T-cell (primary cell): ENCODE results near the gene ZNF470. TPM values are rescaled to one million over a fixed set of nuclear protein-coding genes. Genes with fewer than 3 reads are reported as not detected.

Experiments
- ATAC-seq, 4 experiments: fragments of 200-7000 bp in 3 of 4; fragments of 150-1000 bp in 1 of 4; cut with Tn5 transposase; replicated peaks in 1 of 4; 1 replicate in 3 of 4; 2 replicates in 1 of 4; pipeline ENCODE4 v1.10.0; 2021; ENCODE audit warnings: moderate library complexity in 3 of 4, mild to moderate bottlenecking in 2 of 4, moderate number of reproducible peaks in 1 of 4
- CTCF ChIA-PET, 2 donors: fragments of 300-600 bp; sonication (Branson Sonifier 250); formaldehyde crosslinking; loops; one replicate each; lab custom pipeline; 2022; ENCODE audit warnings: antibody characterized with exemption in 2 of 2; lab: Charles Lee
- POLR2A ChIA-PET, 2 donors: fragments of 300-600 bp; sonication (Branson Sonifier 250); formaldehyde crosslinking; loops; one replicate each; lab custom pipeline; 2022; ENCODE audit warnings: antibody characterized with exemption in 2 of 2; lab: Charles Lee
- DNase-seq, 35 experiments: peaks; one replicate each; pipeline versions ENCODE4 v3.0.0 to v3.0.0-alpha.2; 2013 to 2023
- H3K27ac ChIP-seq: one replicate; pipeline ENCODE4 v1.5.1; 2013; ENCODE audit warnings: low read length
- H3K27me3 ChIP-seq, 2 experiments: replicated peaks in 1 of 2; 1 replicate in 1 of 2; 2 replicates in 1 of 2; pipeline versions ENCODE4 v1.6.1 to v1.7.0; 2013; ENCODE audit warnings: low read length in 1 of 2, mixed read lengths in 1 of 2; ENCODE audit not compliant: control insufficient read depth in 2 of 2, insufficient read depth in 2 of 2; ENCODE audit errors: extremely low read depth in 1 of 2
- H3K36me3 ChIP-seq, 2 donors: 1 replicate in 1 of 2; 2 replicates in 1 of 2; pipeline versions ENCODE4 v1.6.1 to v1.7.0; 2013; ENCODE audit warnings: low read length in 1 of 2; ENCODE audit not compliant: control insufficient read depth in 2 of 2, insufficient read depth in 1 of 2; ENCODE audit errors: extremely low read depth in 1 of 2
- H3K4me1 ChIP-seq, 2 experiments: 1 replicate in 1 of 2; 2 replicates in 1 of 2; pipeline versions ENCODE4 v1.6.1 to v1.7.0; 2013; ENCODE audit warnings: low read length in 2 of 2, mixed read lengths in 1 of 2; ENCODE audit not compliant: insufficient read depth in 2 of 2, control insufficient read depth in 1 of 2; ENCODE audit errors: extremely low read depth in 1 of 2
- H3K4me3 ChIP-seq, 2 donors: 1 replicate in 1 of 2; 2 replicates in 1 of 2; pipeline versions ENCODE4 v1.5.1 to v1.7.0; 2013; ENCODE audit warnings: mild to moderate bottlenecking in 2 of 2, low read length in 1 of 2, moderate library complexity in 1 of 2; ENCODE audit not compliant: control insufficient read depth in 1 of 2; ENCODE audit errors: extremely low read depth in 1 of 2
- H3K9me3 ChIP-seq: 2 replicates; pipeline ENCODE4 v1.7.0; 2013
- H3K27ac Mint-ChIP-seq, 2 donors: one replicate each; pipeline ENCODE4 v1.8.0; 2020 to 2021; ENCODE audit warnings: mild to moderate bottlenecking in 2 of 2, mixed read lengths in 2 of 2
- H3K27me3 Mint-ChIP-seq, 2 donors: one replicate each; pipeline ENCODE4 v1.8.0; 2021 to 2022; ENCODE audit warnings: mixed read lengths in 2 of 2
- H3K36me3 Mint-ChIP-seq: one replicate; pipeline ENCODE4 v1.8.0; 2021; ENCODE audit warnings: mixed read lengths
- H3K4me1 Mint-ChIP-seq, 3 donors: one replicate each; pipeline ENCODE4 v1.8.0; 2020 to 2022; ENCODE audit warnings: mixed read lengths in 3 of 3, mild to moderate bottlenecking in 1 of 3
- H3K4me3 Mint-ChIP-seq, 3 donors: one replicate each; pipeline ENCODE4 v1.8.0; 2020 to 2022; ENCODE audit warnings: mild to moderate bottlenecking in 3 of 3, mixed read lengths in 3 of 3, moderate library complexity in 3 of 3
- H3K9me3 Mint-ChIP-seq, 3 donors: one replicate each; pipeline ENCODE4 v1.8.0; 2020 to 2022; ENCODE audit warnings: mixed read lengths in 3 of 3
- WGBS: methylation state at CpG from one replicate; pipeline ENCODE4 v1.1.5; 2013; ENCODE audit warnings: missing lambda C conversion rate; ENCODE audit not compliant: insufficient coverage; 5-methylcytosine and 5-hydroxymethylcytosine counted together
- total RNA-seq, 35 experiments: library from RNA in 6 of 35; stranded (reverse) in 6 of 35; fragments of 120-200 nt in 1 of 35; gene quantifications; one replicate each; pipeline versions ENCODE4 v1.2.1 to v1.2.4 and lab custom pipeline; 2013 to 2026

Gene ZNF470
- total RNA-seq, 5 donors from 2014 or later (not counting 1 experiment from before 2014, with no cell fraction given) = 1.5 to 7.2 (median 5.8) TPM

- H3K4me3 Mint-ChIP-seq = no peak overlapping the region
- peaks cover 13 to 69% (median 48%) of the 10 kb centered on the region in 3 donors for H3K9me3 Mint-ChIP-seq
- peaks cover 0 to 9% of the 10 kb centered on the region in 2 experiments for H3K4me1 ChIP-seq
- H3K36me3 Mint-ChIP-seq = peaks cover 78% of the 10 kb centered on the region
- ATAC-seq (no peak), DNase-seq (no peak)
- H3K4me1 Mint-ChIP-seq = peaks cover 0 to 18% (median 9%) of the 10 kb centered on the region in 3 donors
- H3K27ac ChIP-seq = no peak overlapping the region
- POLR2A ChIA-PET = no interaction called here
- CTCF ChIA-PET = no interaction called here
- no peaks in the 10 kb centered on the region for H3K27me3 Mint-ChIP-seq
- H3K27me3 ChIP-seq = peaks cover 0 to 10% of the 10 kb centered on the region in 2 experiments
- H3K27ac Mint-ChIP-seq = no peak overlapping the region
- peaks cover 11% of the 10 kb centered on the region for H3K9me3 ChIP-seq
- no CpG with 5 or more reads among the region's 2 CpGs for WGBS
- H3K4me3 ChIP-seq = no peak overlapping the region
- H3K36me3 ChIP-seq = peaks cover 4 to 6% of the 10 kb centered on the region in 2 donors
These were observed 23.5 kb upstream of the ZNF470 start for GRCh38 chr19:56543776-56544175.

GRCh38 chr19:56547535-56547934 lies 19.7 kb upstream of the ZNF470 start:
- H3K9me3 ChIP-seq = peaks cover 16% of the 10 kb centered on the region
- H3K27ac ChIP-seq = no peak overlapping the region
- Mint-ChIP-seq H3K4me3 (no peak overlapping the region), H3K9me3 (peaks cover 9 to 59% (median 54%) of the 10 kb centered on the region in 3 donors), H3K4me1 (peaks cover 0 to 1% (median 0%) of the 10 kb centered on the region in 3 donors), H3K27me3 (no peaks in the 10 kb centered on the region), H3K27ac (no peak overlapping the region), H3K36me3 (peaks cover 71% of the 10 kb centered on the region)
- no peaks in the 10 kb centered on the region for H3K4me1 ChIP-seq
- H3K36me3 ChIP-seq = peaks cover 4 to 21% of the 10 kb centered on the region in 2 donors
- POLR2A ChIA-PET = no interaction called here
- 82% methylated on average over 3 of the region's 6 CpGs for WGBS
- no peak overlapping the region for H3K4me3 ChIP-seq
- CTCF ChIA-PET = no interaction called here
- DNase-seq (no peak), ATAC-seq (no peak)
- H3K27me3 ChIP-seq = no peaks in the 10 kb centered on the region

- no CpG with 5 or more reads among the region's 6 CpGs for WGBS
- no peaks in the 10 kb centered on the region for H3K27me3 ChIP-seq
- H3K4me3 ChIP-seq = no peak overlapping the region
- CTCF ChIA-PET = no interaction called here
- H3K27me3 Mint-ChIP-seq = no peaks in the 10 kb centered on the region
- H3K4me1 ChIP-seq = no peaks in the 10 kb centered on the region
- peaks cover 62% of the 10 kb centered on the region for H3K36me3 Mint-ChIP-seq
- H3K4me3 Mint-ChIP-seq = no peak overlapping the region
- no peak for ATAC-seq
- H3K9me3 Mint-ChIP-seq = peaks cover 25 to 64% (median 60%) of the 10 kb centered on the region in 3 donors
- no peak for DNase-seq
- H3K4me1 Mint-ChIP-seq = no peaks in the 10 kb centered on the region
- peaks cover 19% of the 10 kb centered on the region for H3K9me3 ChIP-seq
- no peak overlapping the region for H3K27ac ChIP-seq
- H3K36me3 ChIP-seq = peaks cover 0 to 13% of the 10 kb centered on the region in 2 donors
- POLR2A ChIA-PET = no interaction called here
- no peak overlapping the region for H3K27ac Mint-ChIP-seq
These were observed 12.9 kb upstream of the ZNF470 start for GRCh38 chr19:56554272-56554869.

GRCh38 chr19:56562766-56563165 lies 4.5 kb upstream of the ZNF470 start:
- peaks cover 32% of the 10 kb centered on the region for H3K9me3 ChIP-seq
- H3K4me3 Mint-ChIP-seq = no peak overlapping the region
- POLR2A ChIA-PET = no interaction called here

GRCh38 chr19:56566904-56567273 lies 379 bp upstream of the ZNF470 start:
- peaks cover 0 to 15% of the 10 kb centered on the region in 2 donors for H3K36me3 ChIP-seq

More at GRCh38 chr19:56562766-56563165, 4.5 kb upstream of the ZNF470 start:
- Mint-ChIP-seq H3K27me3 (no peaks in the 10 kb centered on the region), H3K36me3 (peaks cover 61% of the 10 kb centered on the region), H3K9me3 (peaks cover 22 to 68% (median 57%) of the 10 kb centered on the region in 3 donors), H3K4me1 (peaks cover 9 to 13% (median 9%) of the 10 kb centered on the region in 3 donors), H3K27ac (no peak overlapping the region)
- WGBS = 60% methylated on average over 1 of the region's 2 CpGs
- CTCF ChIA-PET = no interaction called here
- Histone ChIP-seq H3K27ac (no peak overlapping the region), H3K36me3 (no peaks in the 10 kb centered on the region), H3K4me1 (peaks cover 3 to 13% of the 10 kb centered on the region in 2 experiments), H3K27me3 (no peaks in the 10 kb centered on the region), H3K4me3 (peak overlapping the region in 1 of 2 donors; percentile 15)
- no peak for DNase-seq
- no peak for ATAC-seq

GRCh38 chr19:56572589-56572988 lies 5.3 kb downstream of the ZNF470 start:
- Histone ChIP-seq H3K9me3 (peaks cover 54% of the 10 kb centered on the region), H3K4me3 (peak overlapping the region in 1 of 2 donors; percentile 23), H3K27ac (no peak overlapping the region), H3K27me3 (no peaks in the 10 kb centered on the region), H3K36me3 (peaks cover 7 to 24% of the 10 kb centered on the region in 2 donors), H3K4me1 (peaks cover 5% of the 10 kb centered on the region in 2 experiments)
- CTCF ChIA-PET = interaction anchor here in 1 of 2 donors (0.7 kb wide), 1 partner anchor 71 kb away, joined by 4 read pairs; no protein-coding TSS in a partner anchor
- Mint-ChIP-seq H3K4me3 (no peak overlapping the region), H3K27ac (no peak overlapping the region), H3K36me3 (peaks cover 80% of the 10 kb centered on the region), H3K27me3 (no peaks in the 10 kb centered on the region), H3K9me3 (peaks cover 29 to 65% (median 60%) of the 10 kb centered on the region in 3 donors), H3K4me1 (peaks cover 4 to 10% (median 9%) of the 10 kb centered on the region in 3 donors)
- WGBS = no CpG with 5 or more reads among the region's 2 CpGs
- ATAC-seq (no peak), DNase-seq (no peak)
- POLR2A ChIA-PET = no interaction called here

More at GRCh38 chr19:56566904-56567273, 379 bp upstream of the ZNF470 start:
- Mint-ChIP-seq H3K4me1 (peaks cover 12 to 20% (median 17%) of the 10 kb centered on the region in 3 donors), H3K27ac (peak overlapping the region; percentile 83 to 84), H3K36me3 (peaks cover 69% of the 10 kb centered on the region), H3K9me3 (peaks cover 26 to 55% (median 42%) of the 10 kb centered on the region in 3 donors), H3K27me3 (no peaks in the 10 kb centered on the region), H3K4me3 (peak overlapping the region; percentile 92 to 98 (median 93))
- H3K9me3 ChIP-seq = peaks cover 37% of the 10 kb centered on the region
- H3K27me3 ChIP-seq = no peaks in the 10 kb centered on the region
- 5% methylated on average over 23 of the region's 23 CpGs for WGBS
- CTCF ChIA-PET = no interaction called here
- H3K27ac ChIP-seq = peak overlapping the region; percentile 49
- peaks cover 6 to 16% of the 10 kb centered on the region in 2 experiments for H3K4me1 ChIP-seq
- peak overlapping the region; percentile 91 to 95 for H3K4me3 ChIP-seq
- POLR2A ChIA-PET = no interaction called here
- ATAC-seq (peak; percentile 37 to 55 (median 46)), DNase-seq (peak in 15 of 35 experiments; percentile 0 to 34 (median 10))
